ENCODE results near the gene IMPA2. TPM values are rescaled to one million over a fixed set of nuclear protein-coding genes. Genes with fewer than 3 reads are reported as not detected.

The IMPA2 gene
- total and polyA plus RNA-seq, 2 of the 8 experiments (the other 6 are each of a cell fraction or from before 2014, with no cell fraction given) = 102 to 140 TPM

DNA sequence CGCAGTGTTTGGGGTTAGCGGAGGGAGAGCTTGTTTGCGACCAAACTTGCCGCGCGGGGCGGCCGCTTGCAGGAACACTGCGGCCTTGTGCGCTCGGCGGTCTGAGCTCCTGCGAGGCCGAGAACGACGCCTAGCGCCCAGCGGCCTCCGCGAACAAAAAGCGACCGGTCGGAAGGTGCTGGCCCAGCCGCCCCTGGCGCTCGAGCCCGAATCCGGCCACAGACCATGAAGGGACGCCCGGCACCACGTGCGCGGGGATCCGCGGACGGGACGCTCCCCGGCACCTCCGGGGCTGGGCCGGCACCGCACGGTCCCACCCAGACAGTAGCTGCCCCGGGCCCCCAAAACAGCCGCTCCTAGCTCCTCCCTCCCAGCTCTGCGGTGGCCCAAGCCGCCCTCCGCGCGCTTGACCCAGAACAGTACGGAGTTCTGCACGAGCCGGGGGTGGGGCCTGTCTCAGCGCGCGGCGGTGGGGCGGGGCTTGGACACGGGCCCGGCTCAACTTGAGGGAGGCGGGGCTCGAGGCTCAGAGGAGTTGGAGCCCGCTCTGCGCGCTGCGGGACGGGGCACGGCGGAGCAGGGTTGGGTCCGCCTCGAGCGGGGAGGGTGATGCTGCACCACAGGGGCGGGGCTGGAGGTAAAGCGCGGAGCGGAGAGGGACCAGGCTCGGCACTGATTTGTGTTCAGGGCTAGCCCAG, 664 bp upstream of the IMPA2 start (continued):
- TF ChIP-seq TBP (IDR thresholded peaks at IDR 0.05; ENCODE audit: low read depth, low read length) = peak; percentile 44; the same call in 1 of the 2 replicates
- 0 out of 2 replicates have a peak, but pooled peaks have one; percentile 14 for TF ChIP-seq TCF12 (IDR thresholded peaks at IDR 0.05; ENCODE audit: low read depth, low read length)
- TF ChIP-seq HDAC2 (IDR thresholded peaks at IDR 0.05; ENCODE audit: borderline replicate concordance in 1 of 2, low read depth in 2 of 2, low read length in 2 of 2) = peak in 1 of 2 experiments; percentile 82; a peak in 1 of 4 replicates
- 0 out of 2 replicates have a peak, but pooled peaks have one; percentile 2 for TF ChIP-seq SRF (IDR thresholded peaks at IDR 0.05; ENCODE audit: low read depth, low read length)
- peak; percentile 77; the same call in 1 of the 2 replicates for TF ChIP-seq SP4 (IDR thresholded peaks at IDR 0.05; ENCODE audit: low read length)
- no peak for TF ChIP-seq BCL11A (IDR thresholded peaks at IDR 0.05; ENCODE audit: low read depth in 2 of 2, low read length in 2 of 2)
- TF ChIP-seq CHD2 (IDR thresholded peaks at IDR 0.05; ENCODE audit: low read length) = peak; percentile 31; the same call in 1 of the 2 replicates
- peak; percentile 89 for TF ChIP-seq ASH2L (IDR thresholded peaks at IDR 0.05; ENCODE audit: low read length)
- peak; percentile 87 for TF ChIP-seq PHF8 (conservative IDR thresholded peaks at IDR 0.05; ENCODE audit: low read depth, low read length)
- peak; percentile 12; a peak in 2 of 4 replicates for TF ChIP-seq RAD21 (IDR thresholded peaks at IDR 0.05 in 1 of 2, conservative IDR thresholded peaks at IDR 0.05 in 1 of 2; ENCODE audit: low read depth in 2 of 2, low read length in 2 of 2)
- TF ChIP-seq CREB1 (IDR thresholded peaks at IDR 0.05) = peak; percentile 56; the same call in 1 of the 2 replicates
- TF ChIP-seq, protein P1, sequence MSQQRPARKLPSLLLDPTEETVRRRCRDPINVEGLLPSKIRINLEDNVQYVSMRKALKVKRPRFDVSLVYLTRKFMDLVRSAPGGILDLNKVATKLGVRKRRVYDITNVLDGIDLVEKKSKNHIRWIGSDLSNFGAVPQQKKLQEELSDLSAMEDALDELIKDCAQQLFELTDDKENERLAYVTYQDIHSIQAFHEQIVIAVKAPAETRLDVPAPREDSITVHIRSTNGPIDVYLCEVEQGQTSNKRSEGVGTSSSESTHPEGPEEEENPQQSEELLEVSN (IDR thresholded peaks at IDR 0.05) = peak; percentile 93
- TF ChIP-seq, protein P2, sequence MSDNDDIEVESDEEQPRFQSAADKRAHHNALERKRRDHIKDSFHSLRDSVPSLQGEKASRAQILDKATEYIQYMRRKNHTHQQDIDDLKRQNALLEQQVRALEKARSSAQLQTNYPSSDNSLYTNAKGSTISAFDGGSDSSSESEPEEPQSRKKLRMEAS (IDR thresholded peaks at IDR 0.05) = peak; percentile 87
- peak; percentile 65 for TF ChIP-seq KDM4A (IDR thresholded peaks at IDR 0.05; ENCODE audit: low read depth, low read length, severe bottlenecking)
- no peak for TF ChIP-seq BACH1 (IDR thresholded peaks at IDR 0.05; ENCODE audit: low read length)
- 0 out of 4 replicates have a peak, but pooled peaks of 1 of the 2 experiments have one; percentile 18 for TF ChIP-seq SIN3A (conservative IDR thresholded peaks at IDR 0.05 in 1 of 2, IDR thresholded peaks at IDR 0.05 in 1 of 2; ENCODE audit: low read depth in 1 of 2, low read length in 2 of 2)

Data from H1 (cell line).